Fibroblast of the aortic adventitia (primary cell): Measurements from ENCODE around the gene NDOR1. TPM values are rescaled to one million over a fixed set of nuclear protein-coding genes. Genes with fewer than 3 reads are reported as not detected.

Experiments
- DNase-seq: peaks from one replicate; pipeline ENCODE4 v3.0.0-alpha.2; 2010; ENCODE audit warnings: low read depth
- H3K4me3 ChIP-seq: 2 replicates; pipeline ENCODE4 v1.5.1; 2011; ENCODE audit warnings: low read depth, mild to moderate bottlenecking, control low read depth, low read length, moderate library complexity
- total RNA-seq: library from RNA; depleted of rRNA; stranded (reverse); fragments of >200 nt; gene quantifications from 2 replicates; pipeline ENCODE4 v1.2.3, GENCODE V29; 2012; ENCODE audit warnings: low replicate concordance
- TF ChIP-seq, protein P1 (sequence below): IDR thresholded peaks from 2 replicates; pipeline ENCODE4 v1.5.1; 2011; ENCODE audit warnings: mild to moderate bottlenecking, low read length, control low read depth, inconsistent platforms; ENCODE audit not compliant: insufficient read depth

Gene NDOR1
- total RNA-seq, 1 donor: 8.6 TPM

DNA sequence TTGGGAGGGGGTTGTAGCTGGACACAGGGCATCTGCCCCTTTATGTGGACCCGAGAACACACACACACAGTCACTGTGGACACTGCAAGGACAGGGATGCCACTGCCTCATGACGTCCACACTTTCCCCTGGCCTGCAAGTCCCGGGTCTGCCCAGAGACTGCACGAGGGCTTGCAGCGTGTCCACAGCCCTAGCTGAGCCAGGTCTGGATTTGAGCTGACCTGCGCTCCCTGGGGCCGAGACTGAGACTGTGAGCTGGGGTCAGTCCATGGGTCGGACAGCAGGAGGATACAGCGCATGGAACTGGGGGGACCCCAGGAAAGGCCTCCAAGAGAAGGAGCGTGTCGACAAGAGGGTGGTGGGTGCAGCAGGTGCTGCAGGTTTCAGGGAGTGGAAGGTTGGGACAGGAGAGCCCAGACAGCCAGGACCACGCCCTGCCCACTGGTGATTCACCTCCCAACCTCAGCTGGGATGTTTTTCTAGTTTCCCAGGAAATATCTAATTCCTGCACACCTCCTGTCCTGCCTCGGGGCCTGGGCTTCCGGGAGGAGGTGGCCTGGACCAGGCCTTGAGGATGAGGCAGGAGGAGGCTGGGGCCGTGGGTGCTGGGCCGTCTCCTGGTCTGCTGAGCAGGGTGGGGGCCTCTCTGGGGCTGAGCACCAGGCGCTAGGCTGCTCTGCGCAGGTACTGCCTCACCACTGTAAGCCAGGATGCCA, 21.0 kb downstream of the NDOR1 start:
- H3K4me3 ChIP-seq: no peak overlapping the region
- TF ChIP-seq, protein P1, sequence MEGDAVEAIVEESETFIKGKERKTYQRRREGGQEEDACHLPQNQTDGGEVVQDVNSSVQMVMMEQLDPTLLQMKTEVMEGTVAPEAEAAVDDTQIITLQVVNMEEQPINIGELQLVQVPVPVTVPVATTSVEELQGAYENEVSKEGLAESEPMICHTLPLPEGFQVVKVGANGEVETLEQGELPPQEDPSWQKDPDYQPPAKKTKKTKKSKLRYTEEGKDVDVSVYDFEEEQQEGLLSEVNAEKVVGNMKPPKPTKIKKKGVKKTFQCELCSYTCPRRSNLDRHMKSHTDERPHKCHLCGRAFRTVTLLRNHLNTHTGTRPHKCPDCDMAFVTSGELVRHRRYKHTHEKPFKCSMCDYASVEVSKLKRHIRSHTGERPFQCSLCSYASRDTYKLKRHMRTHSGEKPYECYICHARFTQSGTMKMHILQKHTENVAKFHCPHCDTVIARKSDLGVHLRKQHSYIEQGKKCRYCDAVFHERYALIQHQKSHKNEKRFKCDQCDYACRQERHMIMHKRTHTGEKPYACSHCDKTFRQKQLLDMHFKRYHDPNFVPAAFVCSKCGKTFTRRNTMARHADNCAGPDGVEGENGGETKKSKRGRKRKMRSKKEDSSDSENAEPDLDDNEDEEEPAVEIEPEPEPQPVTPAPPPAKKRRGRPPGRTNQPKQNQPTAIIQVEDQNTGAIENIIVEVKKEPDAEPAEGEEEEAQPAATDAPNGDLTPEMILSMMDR: no peak
- DNase-seq: no peak

DNA sequence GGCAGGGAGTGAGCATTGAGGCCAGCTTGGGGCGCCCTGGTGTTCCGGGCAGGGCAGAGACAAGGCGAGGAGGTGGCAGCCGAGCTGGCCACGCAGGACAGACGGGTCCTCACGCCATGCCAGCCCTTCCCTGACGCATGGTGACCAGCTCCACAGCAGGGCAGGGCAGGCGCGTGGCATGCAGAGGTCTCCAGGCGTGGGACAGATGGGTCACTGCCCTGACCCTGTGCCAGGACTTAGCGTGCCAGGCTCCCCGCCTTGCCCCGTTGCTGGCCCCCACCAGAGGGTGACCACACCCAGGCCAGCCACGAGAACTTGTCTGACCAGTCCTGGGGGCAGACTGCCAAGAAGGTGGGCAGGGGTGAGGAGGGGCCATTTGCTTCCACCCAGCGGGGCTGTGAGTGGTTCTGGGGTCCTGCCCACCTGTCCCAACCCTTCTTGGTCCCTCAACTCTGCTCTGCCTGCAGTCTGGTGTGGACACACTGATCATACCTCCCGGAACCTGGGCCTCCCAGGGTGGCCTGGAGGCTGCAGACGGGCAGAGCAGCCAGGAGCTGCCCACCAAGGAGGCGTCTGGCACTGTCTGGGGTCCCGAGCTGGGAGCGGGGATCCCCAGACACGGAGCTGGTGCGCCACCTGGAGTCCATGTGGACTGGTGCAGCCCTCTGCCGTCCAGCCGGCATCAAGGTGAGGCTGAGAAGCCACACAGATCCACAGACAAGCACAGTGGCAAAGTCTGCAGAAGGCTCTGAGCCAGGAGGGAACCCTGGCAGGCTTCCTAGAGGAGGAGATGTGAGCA, 21.8 kb downstream of the NDOR1 start, which contains the start of gene RNF224:
TSS of gene RNF224 (plus strand) at position 449 of the 799 bp plus-strand sequence. CDS start 834 bp downstream, outside the sequence.
- TF ChIP-seq, protein P1: peak; percentile 89
- peak; percentile 69 for DNase-seq
- H3K4me3 ChIP-seq: no peak within 1 kb of the TSS

DNA sequence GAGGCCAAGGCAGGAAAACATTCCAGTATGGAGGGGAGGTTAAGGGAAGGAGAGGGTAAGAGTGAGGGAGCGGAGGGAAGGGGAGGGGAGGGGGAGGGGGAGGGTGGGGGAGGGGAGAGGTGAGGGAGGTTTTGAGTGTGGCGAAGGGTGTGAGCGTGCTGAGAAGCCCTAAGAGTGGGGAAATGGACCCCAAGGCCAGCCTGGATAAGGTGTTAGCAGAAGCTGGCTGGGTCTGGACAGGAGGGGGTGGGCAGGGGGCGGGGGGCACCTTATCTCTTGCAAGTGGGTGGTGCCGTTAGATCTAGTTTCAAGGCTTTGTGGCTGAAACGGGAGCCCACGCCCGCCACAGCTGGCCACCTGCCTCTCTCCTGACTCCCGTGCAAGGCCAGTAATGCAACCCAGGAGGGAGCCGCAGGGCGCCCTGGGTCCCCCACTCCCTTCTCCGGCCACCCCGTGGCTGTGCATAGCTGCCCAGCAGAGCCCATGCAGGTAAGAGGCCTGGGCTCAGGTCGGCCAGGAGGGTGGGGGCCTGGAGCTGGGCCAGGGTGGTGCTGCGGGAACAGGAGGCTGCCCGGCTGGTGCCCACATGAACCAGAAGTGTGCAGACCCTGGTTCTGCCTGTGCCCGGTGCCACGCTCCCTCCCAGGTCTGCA, 22.5 kb downstream of the NDOR1 start:
- H3K4me3 ChIP-seq: no peak overlapping the region
- DNase-seq: no peak
- TF ChIP-seq, protein P1: no peak

DNA sequence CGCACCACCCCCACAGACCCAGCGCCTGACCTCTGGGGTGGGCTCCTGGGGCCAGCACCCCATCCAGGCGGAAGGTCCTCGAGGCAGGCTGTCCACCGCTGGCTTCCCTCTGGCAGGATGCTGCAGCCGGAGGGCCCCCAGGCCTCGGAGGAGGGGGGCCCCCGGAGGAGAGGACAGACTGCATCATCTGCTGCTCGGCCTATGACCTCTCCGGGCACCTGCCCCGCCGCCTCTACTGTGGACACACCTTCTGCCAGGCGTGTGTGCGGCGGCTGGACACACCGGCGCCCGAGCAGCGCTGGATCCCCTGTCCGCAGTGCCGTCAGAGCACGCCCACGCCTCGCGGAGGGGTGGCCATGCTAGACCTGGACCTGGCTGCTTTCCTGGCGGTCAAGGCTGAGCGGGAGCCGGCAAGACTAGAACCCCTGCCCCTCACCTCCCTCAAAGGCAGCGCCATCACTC, 23.0 kb downstream of the NDOR1 start:
- DNase-seq: no peak
- TF ChIP-seq, protein P1: no peak
- H3K4me3 ChIP-seq: no peak overlapping the region

DNA sequence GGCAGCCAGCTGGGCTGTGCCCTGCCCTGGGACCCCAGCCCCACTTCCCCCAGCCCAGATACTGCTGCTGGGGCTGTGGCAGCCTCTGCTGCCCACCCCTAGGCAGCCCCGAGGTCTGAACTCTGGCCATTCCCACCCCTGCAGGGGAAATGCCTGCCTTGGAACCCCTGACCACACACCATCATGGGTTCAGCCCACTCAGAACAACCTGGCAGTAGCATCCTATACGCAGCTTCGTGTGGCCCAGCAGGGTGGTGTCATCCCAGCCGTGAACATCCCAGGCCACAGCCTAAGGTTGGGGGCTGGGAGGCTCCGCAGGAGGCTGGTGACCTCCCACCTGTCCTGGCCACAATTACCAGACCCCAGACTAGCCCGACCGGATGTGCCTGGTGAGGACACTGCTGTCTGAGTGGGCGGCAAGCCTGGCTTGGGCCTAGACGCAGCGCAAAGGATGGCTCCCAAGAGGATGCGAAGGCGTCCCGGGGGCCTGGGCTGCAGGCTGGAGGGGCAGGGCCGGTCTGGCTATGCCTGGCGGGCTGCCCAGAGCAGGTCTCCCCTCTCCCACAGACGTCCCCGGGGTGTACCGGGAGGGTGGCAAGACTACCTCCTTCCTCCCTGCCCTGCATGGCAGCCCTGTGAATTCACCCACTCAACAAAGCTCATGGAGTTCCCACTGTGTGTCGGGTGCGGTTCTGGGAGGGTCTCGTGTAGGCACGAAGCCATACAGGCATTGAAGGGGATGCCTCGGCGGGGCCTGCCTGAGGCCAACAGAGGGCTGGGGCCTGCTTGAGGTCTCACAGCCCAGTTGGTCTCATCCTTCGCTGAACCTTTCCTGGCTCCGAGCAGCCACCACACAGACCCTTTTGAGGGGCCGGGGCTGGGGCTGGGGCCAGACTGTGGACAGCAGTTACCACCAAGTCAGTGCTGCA, 23.7 kb downstream of the NDOR1 start:
- no peak for DNase-seq
- no peak overlapping the region for H3K4me3 ChIP-seq
- TF ChIP-seq, protein P1: no peak
